ENCODE data around the gene P2RY2. TPM values are rescaled to one million over a fixed set of nuclear protein-coding genes. Genes with fewer than 3 reads are reported as not detected.
"Not testable (repeated sequence)": the region's sequence is repeated elsewhere in the genome, so short reads cannot be mapped to it uniquely, and the experiment has no call there.

Gene P2RY2
- total RNA-seq, 1 experiment from 2014 or later = 2.9 TPM

- ATAC-seq (no peak), DNase-seq (ENCODE audit: low read depth, low spot score) (no peak)
- no peak overlapping the region for H3K4me2 ChIP-seq (ENCODE audit: low read length)
- H3K79me2 ChIP-seq (ENCODE audit: insufficient read depth, low read length) = no peaks in the 10 kb centered on the region
- H3K9me2 ChIP-seq (ENCODE audit: insufficient read depth) = no peaks in the 10 kb centered on the region
- ChIA-PET POLR2A (no interaction called here), CTCF (no interaction called here), RAD21 (ENCODE audit: low non-redundant PET in 1 of 2, low total read pairs in 2 of 2, uncharacterized antibody in 2 of 2, unreplicated experiment in 2 of 2) (no interaction called here)
- H3K4me1 ChIP-seq (ENCODE audit: control insufficient read depth in 1 of 2, insufficient read depth in 2 of 2, low read length in 2 of 2) = peaks cover 2 to 9% of the 10 kb centered on the region in 2 experiments; a peak in 3 of 4 replicates
- H3K4me3 ChIP-seq (replicated peaks in 1 of 2; ENCODE audit: low read depth in 1 of 2, low read length in 2 of 2) = no peak overlapping the region
- no peaks in the 10 kb centered on the region for H3K36me3 ChIP-seq (ENCODE audit: control insufficient read depth in 1 of 2, insufficient read depth in 2 of 2, low read length in 2 of 2)
- H4K20me1 ChIP-seq (ENCODE audit: insufficient read depth) = no peaks in the 10 kb centered on the region
- BruUV-seq (replicated peaks) = no TSS peak
- intact Hi-C loops (cut with micrococcal nuclease) = no loop called here
- no peaks in the 10 kb centered on the region for H3K27me3 ChIP-seq (ENCODE audit: insufficient read depth, low read length)
- TF ChIP-seq JUND (IDR thresholded peaks at IDR 0.05) (no peak), TCF7L2 (IDR thresholded peaks at IDR 0.05; ENCODE audit: borderline replicate concordance, extremely low read depth, insufficient read depth, insufficient read length) (no peak), ATF3 (IDR thresholded peaks at IDR 0.05) (no peak), ELF1 (IDR thresholded peaks at IDR 0.05; ENCODE audit: borderline replicate concordance, low read depth) (no peak)
- no peak overlapping the region for H3K27ac ChIP-seq (ENCODE audit: low read depth, low read length)
- H3K9me3 ChIP-seq (ENCODE audit: control insufficient read depth in 1 of 2, insufficient read depth in 1 of 2, low read depth in 1 of 2, low read length in 2 of 2) = no peaks in the 10 kb centered on the region
- H2AFZ ChIP-seq (ENCODE audit: low read depth, low read length, poor library complexity, severe bottlenecking) = no peak overlapping the region
- H3K9ac ChIP-seq (ENCODE audit: low read length) = no peak overlapping the region
Measured at GRCh38 chr11:73270855-73271477, 52.9 kb downstream of the P2RY2 start.

- BruUV-seq (replicated peaks); H3K9ac ChIP-seq (ENCODE audit: low read length); H3K4me3 ChIP-seq (replicated peaks in 1 of 2; ENCODE audit: low read depth in 1 of 2, low read length in 2 of 2); H3K36me3 ChIP-seq (ENCODE audit: control insufficient read depth in 1 of 2, insufficient read depth in 2 of 2, low read length in 2 of 2); RAD21 ChIA-PET (ENCODE audit: low non-redundant PET in 1 of 2, low total read pairs in 2 of 2, uncharacterized antibody in 2 of 2, unreplicated experiment in 2 of 2); ATAC-seq; H3K9me3 ChIP-seq (ENCODE audit: control insufficient read depth in 1 of 2, insufficient read depth in 1 of 2, low read depth in 1 of 2, low read length in 2 of 2); DNase-seq (ENCODE audit: low read depth, low spot score); H3K79me2 ChIP-seq (ENCODE audit: insufficient read depth, low read length); H3K9me2 ChIP-seq (ENCODE audit: insufficient read depth); H3K27ac ChIP-seq (ENCODE audit: low read depth, low read length); intact Hi-C loops (cut with micrococcal nuclease); H3K27me3 ChIP-seq (ENCODE audit: insufficient read depth, low read length); H3K4me1 ChIP-seq (ENCODE audit: control insufficient read depth in 1 of 2, insufficient read depth in 2 of 2, low read length in 2 of 2); H4K20me1 ChIP-seq (ENCODE audit: insufficient read depth); CTCF ChIA-PET; POLR2A ChIA-PET; H2AFZ ChIP-seq (ENCODE audit: low read depth, low read length, poor library complexity, severe bottlenecking); H3K4me2 ChIP-seq (ENCODE audit: low read length): not testable (repeated sequence)
Measured at GRCh38 chr11:73271478-73271865, 53.4 kb downstream of the P2RY2 start.

All from HCT116 (cell line).